Stomach (tissue), 4 donors: ENCODE measurements around the gene PTPRG.

ENCODE experiments used
- EP300 ChIP-seq: sonication (generic); formaldehyde crosslinking; IDR thresholded peaks from one replicate; pipeline ENCODE4 v1.6.1; 2017; ENCODE audit warnings: antibody characterized with exemption
- POLR2A ChIP-seq, 4 donors: fragments of 450-650 bp; IDR thresholded peaks; one replicate each; pipeline ENCODE4 v1.6.1; 2016; ENCODE audit warnings: antibody characterized with exemption in 4 of 4, control low read depth in 2 of 4, mild to moderate bottlenecking in 1 of 4, moderate library complexity in 1 of 4
- POLR2AphosphoS5 ChIP-seq, 3 donors: sonication (generic); formaldehyde crosslinking; IDR thresholded peaks; one replicate each; pipeline ENCODE4 v1.6.1; 2016; ENCODE audit warnings: antibody characterized with exemption in 3 of 3
- TF ChIP-seq, protein P1 (sequence below), 7 experiments: fragments of 450-650 bp in 4 of 7; fragments of 200-600 bp in 3 of 7; sonication (generic) in 3 of 7; IDR thresholded peaks; one replicate each; pipeline ENCODE4 v1.5.1; 2016 to 2019; ENCODE audit warnings: antibody characterized with exemption in 7 of 7, control low read depth in 2 of 7, mild to moderate bottlenecking in 1 of 7

DNA sequence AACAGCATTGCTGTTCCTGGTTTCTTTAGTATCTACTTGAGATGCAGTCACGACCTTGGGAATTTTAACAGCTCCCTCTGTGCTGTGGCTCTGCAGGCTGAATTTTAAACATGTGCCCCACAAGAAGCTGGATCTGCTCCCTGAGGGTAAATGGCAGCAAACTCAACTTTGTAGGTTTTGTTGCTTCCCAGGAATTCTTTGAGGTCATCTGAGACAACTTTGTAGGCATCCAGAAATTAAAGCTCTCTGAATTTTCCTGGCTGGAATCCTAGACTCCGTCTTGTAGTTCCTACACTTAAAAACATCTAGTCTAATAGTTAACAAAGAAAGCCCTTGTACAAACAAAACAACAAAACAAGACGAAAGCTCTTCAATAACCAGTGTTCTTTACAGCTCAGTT lies 445.7 kb downstream of the PTPRG start:
- TF ChIP-seq POLR2AphosphoS5 (IDR thresholded peaks at IDR 0.05) (no peak), POLR2A (IDR thresholded peaks at IDR 0.05) (no peak), EP300 (no peak)
- TF ChIP-seq, protein P1, sequence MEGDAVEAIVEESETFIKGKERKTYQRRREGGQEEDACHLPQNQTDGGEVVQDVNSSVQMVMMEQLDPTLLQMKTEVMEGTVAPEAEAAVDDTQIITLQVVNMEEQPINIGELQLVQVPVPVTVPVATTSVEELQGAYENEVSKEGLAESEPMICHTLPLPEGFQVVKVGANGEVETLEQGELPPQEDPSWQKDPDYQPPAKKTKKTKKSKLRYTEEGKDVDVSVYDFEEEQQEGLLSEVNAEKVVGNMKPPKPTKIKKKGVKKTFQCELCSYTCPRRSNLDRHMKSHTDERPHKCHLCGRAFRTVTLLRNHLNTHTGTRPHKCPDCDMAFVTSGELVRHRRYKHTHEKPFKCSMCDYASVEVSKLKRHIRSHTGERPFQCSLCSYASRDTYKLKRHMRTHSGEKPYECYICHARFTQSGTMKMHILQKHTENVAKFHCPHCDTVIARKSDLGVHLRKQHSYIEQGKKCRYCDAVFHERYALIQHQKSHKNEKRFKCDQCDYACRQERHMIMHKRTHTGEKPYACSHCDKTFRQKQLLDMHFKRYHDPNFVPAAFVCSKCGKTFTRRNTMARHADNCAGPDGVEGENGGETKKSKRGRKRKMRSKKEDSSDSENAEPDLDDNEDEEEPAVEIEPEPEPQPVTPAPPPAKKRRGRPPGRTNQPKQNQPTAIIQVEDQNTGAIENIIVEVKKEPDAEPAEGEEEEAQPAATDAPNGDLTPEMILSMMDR (IDR thresholded peaks at IDR 0.05): no peak
